Epithelial cell of esophagus (primary cell): ENCODE results near the gene USP25.

Experiments used
- DNase-seq: peaks from one replicate; pipeline ENCODE4 v3.0.0; 2010; ENCODE audit warnings: low read depth
- H3K4me3 ChIP-seq: 2 replicates; pipeline ENCODE4 v1.5.1; 2011; ENCODE audit warnings: mild to moderate bottlenecking, low read length, control low read depth
- CTCF ChIP-seq: IDR thresholded peaks from 2 replicates; pipeline ENCODE4 v1.5.1; 2011; ENCODE audit warnings: low read depth, mild to moderate bottlenecking, low read length, control low read depth, inconsistent platforms; ENCODE audit not compliant: insufficient read depth; ENCODE audit errors: missing control alignments

Gene USP25

GRCh38 chr21:15771311-15771710 lies 41.5 kb downstream of the USP25 start:
- no peak for DNase-seq
- no peak for TF ChIP-seq CTCF
- H3K4me3 ChIP-seq = no peak overlapping the region

GRCh38 chr21:15772654-15773053 lies 42.9 kb downstream of the USP25 start:
- TF ChIP-seq CTCF = no peak
- DNase-seq = no peak
- no peak overlapping the region for H3K4me3 ChIP-seq

- TF ChIP-seq CTCF = no peak
- peak; percentile 59 for DNase-seq
- no peak overlapping the region for H3K4me3 ChIP-seq
These were observed 44.8 kb downstream of the USP25 start for GRCh38 chr21:15774590-15774989.

GRCh38 chr21:15775291-15775690 lies 45.5 kb downstream of the USP25 start:
- no peak for TF ChIP-seq CTCF
- H3K4me3 ChIP-seq = no peak overlapping the region
- no peak for DNase-seq

GRCh38 chr21:15775981-15776380 lies 46.2 kb downstream of the USP25 start:
- H3K4me3 ChIP-seq = no peak overlapping the region
- no peak for TF ChIP-seq CTCF
- DNase-seq = peak; percentile 75

GRCh38 chr21:15776818-15777217 lies 47.0 kb downstream of the USP25 start:
- no peak for TF ChIP-seq CTCF
- DNase-seq = no peak
- H3K4me3 ChIP-seq = no peak overlapping the region

- TF ChIP-seq CTCF = no peak
- H3K4me3 ChIP-seq = no peak overlapping the region
- peak; percentile 24 for DNase-seq
These were observed 52.2 kb downstream of the USP25 start for GRCh38 chr21:15781986-15782385.
